Natural killer cell (primary cell): ENCODE results near the gene GNB2. TPM values are rescaled to one million over a fixed set of nuclear protein-coding genes. Genes with fewer than 3 reads are reported as not detected.

Experiments used
- ATAC-seq, 3 donors: fragments of 150-1000 bp in 2 of 3; fragments of 200-7000 bp in 1 of 3; cut with Tn5 transposase; 1 replicate in 1 of 3; 2 replicates in 2 of 3; pipeline ENCODE4 v1.10.0; 2021; ENCODE audit warnings: mild to moderate bottlenecking in 2 of 3, moderate library complexity in 2 of 3
- DNase-seq, 2 donors: peaks; one replicate each; pipeline versions ENCODE4 v3.0.0 to v3.0.0-alpha.2; 2013 to 2021; ENCODE audit warnings: mixed read lengths in 1 of 2
- H3K27ac ChIP-seq: one replicate; pipeline ENCODE4 v1.5.1; 2013; ENCODE audit warnings: mild to moderate bottlenecking, low read length
- H3K27me3 ChIP-seq: one replicate; pipeline ENCODE4 v1.6.1; 2013; ENCODE audit warnings: low read length; ENCODE audit not compliant: control insufficient read depth, insufficient read depth
- H3K36me3 ChIP-seq: one replicate; pipeline ENCODE4 v1.6.1; 2013; ENCODE audit warnings: low read length; ENCODE audit not compliant: control insufficient read depth, insufficient read depth
- H3K4me1 ChIP-seq: one replicate; pipeline ENCODE4 v1.6.1; 2013; ENCODE audit warnings: low read length; ENCODE audit not compliant: control insufficient read depth, insufficient read depth
- H3K4me3 ChIP-seq: one replicate; pipeline ENCODE4 v1.5.1; 2013; ENCODE audit warnings: low read length
- H3K9me3 ChIP-seq: one replicate; pipeline ENCODE4 v1.6.1; 2013; ENCODE audit warnings: low read length; ENCODE audit not compliant: control insufficient read depth, insufficient read depth
- H3K27ac Mint-ChIP-seq, 2 donors: one replicate each; pipeline ENCODE4 v1.8.0; 2022; ENCODE audit warnings: mild to moderate bottlenecking in 2 of 2, mixed read lengths in 2 of 2, moderate library complexity in 1 of 2
- H3K27me3 Mint-ChIP-seq, 2 donors: one replicate each; pipeline ENCODE4 v1.8.0; 2022; ENCODE audit warnings: low read depth in 2 of 2, mixed read lengths in 2 of 2
- H3K36me3 Mint-ChIP-seq: one replicate; pipeline ENCODE4 v1.8.0; 2022; ENCODE audit warnings: mixed read lengths
- H3K4me1 Mint-ChIP-seq, 2 donors: one replicate each; pipeline ENCODE4 v1.8.0; 2022; ENCODE audit warnings: mixed read lengths in 2 of 2
- H3K4me3 Mint-ChIP-seq: one replicate; pipeline ENCODE4 v1.8.0; 2022; ENCODE audit warnings: mild to moderate bottlenecking, moderate library complexity, mixed read lengths
- H3K9me3 Mint-ChIP-seq, 2 donors: one replicate each; pipeline ENCODE4 v1.8.0; 2022; ENCODE audit warnings: mixed read lengths in 2 of 2
- CTCF ChIP-seq: fragments of 200-600 bp; IDR thresholded peaks from one replicate; pipeline ENCODE4 v1.8.0; 2022; ENCODE audit warnings: antibody characterized with exemption
- WGBS: methylation state at CpG from one replicate; pipeline ENCODE4 v1.1.7; 2013; ENCODE audit warnings: missing lambda C conversion rate; ENCODE audit not compliant: insufficient coverage; 5-methylcytosine and 5-hydroxymethylcytosine counted together
- intact Hi-C: fragments of 100-400 bp; cut with micrococcal nuclease; formaldehyde crosslinking; loops from one replicate; pipeline ENCODE4 v1.14.2; 2022
- total RNA-seq, 4 donors: library from RNA; stranded (reverse); fragments of 120-200 nt in 1 of 4; gene quantifications; one replicate each; pipeline versions ENCODE4 v1.2.3 to v1.2.4, GENCODE V29; 2013 to 2022

The GNB2 gene
- total RNA-seq, 3 donors from 2014 or later (not counting 1 experiment from before 2014, with no cell fraction given) = 194 to 227 (median 212) TPM

GRCh38 chr7:100684534-100685042 lies 11.0 kb downstream of the GNB2 start:
- intact Hi-C loops = no loop called here
- no peaks in the 10 kb centered on the region for H3K27me3 ChIP-seq
- H3K4me1 ChIP-seq = peaks cover 28% of the 10 kb centered on the region
- no peak overlapping the region for H3K4me3 ChIP-seq
- Mint-ChIP-seq H3K36me3 (no peaks in the 10 kb centered on the region), H3K4me3 (no peak overlapping the region), H3K4me1 (peaks cover 5 to 33% of the 10 kb centered on the region in 2 donors), H3K27me3 (no peaks in the 10 kb centered on the region), H3K27ac (no peak overlapping the region), H3K9me3 (no peaks in the 10 kb centered on the region)
- H3K36me3 ChIP-seq = peaks cover 73% of the 10 kb centered on the region
- H3K27ac ChIP-seq = no peak overlapping the region
- ATAC-seq (no peak), DNase-seq (no peak)
- TF ChIP-seq CTCF = no peak
- no peaks in the 10 kb centered on the region for H3K9me3 ChIP-seq
- WGBS = 97% methylated on average over 16 of the region's 16 CpGs

GRCh38 chr7:100685049-100685605 lies 11.6 kb downstream of the GNB2 start:
- no peak overlapping the region for H3K27ac Mint-ChIP-seq
- no peaks in the 10 kb centered on the region for H3K36me3 Mint-ChIP-seq
- peaks cover 5 to 28% of the 10 kb centered on the region in 2 donors for H3K4me1 Mint-ChIP-seq
- 97% methylated on average over 17 of the region's 18 CpGs for WGBS
- H3K4me3 Mint-ChIP-seq = no peak overlapping the region
- H3K27me3 Mint-ChIP-seq = no peaks in the 10 kb centered on the region
- no peak for DNase-seq
- Histone ChIP-seq H3K27ac (no peak overlapping the region), H3K36me3 (peaks cover 71% of the 10 kb centered on the region), H3K4me1 (peaks cover 25% of the 10 kb centered on the region), H3K4me3 (no peak overlapping the region), H3K9me3 (no peaks in the 10 kb centered on the region), H3K27me3 (no peaks in the 10 kb centered on the region)
- no peak for TF ChIP-seq CTCF
- intact Hi-C loops = no loop called here
- no peak for ATAC-seq
- H3K9me3 Mint-ChIP-seq = no peaks in the 10 kb centered on the region

- no peak for TF ChIP-seq CTCF
- Histone ChIP-seq H3K27me3 (no peaks in the 10 kb centered on the region), H3K4me3 (no peak overlapping the region), H3K36me3 (peaks cover 67% of the 10 kb centered on the region), H3K27ac (no peak overlapping the region), H3K4me1 (peaks cover 19% of the 10 kb centered on the region), H3K9me3 (no peaks in the 10 kb centered on the region)
- Mint-ChIP-seq H3K27ac (no peak overlapping the region), H3K4me1 (peaks cover 5 to 23% of the 10 kb centered on the region in 2 donors), H3K27me3 (no peaks in the 10 kb centered on the region), H3K9me3 (no peaks in the 10 kb centered on the region), H3K36me3 (no peaks in the 10 kb centered on the region), H3K4me3 (no peak overlapping the region)
- ATAC-seq (no peak), DNase-seq (no peak)
- WGBS = 91% methylated on average over 17 of the region's 17 CpGs
- intact Hi-C loops = no loop called here
Observed at GRCh38 chr7:100685631-100686145, 12.1 kb downstream of the GNB2 start.
